Natural killer cell (primary cell): Measurements from ENCODE around the gene NSD2. TPM values are rescaled to one million over a fixed set of nuclear protein-coding genes. Genes with fewer than 3 reads are reported as not detected.

Experiments used
- ATAC-seq, 3 donors: fragments of 150-1000 bp in 2 of 3; fragments of 200-7000 bp in 1 of 3; cut with Tn5 transposase; 1 replicate in 1 of 3; 2 replicates in 2 of 3; pipeline ENCODE4 v1.10.0; 2021; ENCODE audit warnings: mild to moderate bottlenecking in 2 of 3, moderate library complexity in 2 of 3
- DNase-seq, 2 donors: peaks; one replicate each; pipeline versions ENCODE4 v3.0.0 to v3.0.0-alpha.2; 2013 to 2021; ENCODE audit warnings: mixed read lengths in 1 of 2
- H3K27ac ChIP-seq: one replicate; pipeline ENCODE4 v1.5.1; 2013; ENCODE audit warnings: mild to moderate bottlenecking, low read length
- H3K27me3 ChIP-seq: one replicate; pipeline ENCODE4 v1.6.1; 2013; ENCODE audit warnings: low read length; ENCODE audit not compliant: control insufficient read depth, insufficient read depth
- H3K36me3 ChIP-seq: one replicate; pipeline ENCODE4 v1.6.1; 2013; ENCODE audit warnings: low read length; ENCODE audit not compliant: control insufficient read depth, insufficient read depth
- H3K4me1 ChIP-seq: one replicate; pipeline ENCODE4 v1.6.1; 2013; ENCODE audit warnings: low read length; ENCODE audit not compliant: control insufficient read depth, insufficient read depth
- H3K4me3 ChIP-seq: one replicate; pipeline ENCODE4 v1.5.1; 2013; ENCODE audit warnings: low read length
- H3K9me3 ChIP-seq: one replicate; pipeline ENCODE4 v1.6.1; 2013; ENCODE audit warnings: low read length; ENCODE audit not compliant: control insufficient read depth, insufficient read depth
- H3K27ac Mint-ChIP-seq, 2 donors: one replicate each; pipeline ENCODE4 v1.8.0; 2022; ENCODE audit warnings: mild to moderate bottlenecking in 2 of 2, mixed read lengths in 2 of 2, moderate library complexity in 1 of 2
- H3K27me3 Mint-ChIP-seq, 2 donors: one replicate each; pipeline ENCODE4 v1.8.0; 2022; ENCODE audit warnings: low read depth in 2 of 2, mixed read lengths in 2 of 2
- H3K36me3 Mint-ChIP-seq: one replicate; pipeline ENCODE4 v1.8.0; 2022; ENCODE audit warnings: mixed read lengths
- H3K4me1 Mint-ChIP-seq, 2 donors: one replicate each; pipeline ENCODE4 v1.8.0; 2022; ENCODE audit warnings: mixed read lengths in 2 of 2
- H3K4me3 Mint-ChIP-seq: one replicate; pipeline ENCODE4 v1.8.0; 2022; ENCODE audit warnings: mild to moderate bottlenecking, moderate library complexity, mixed read lengths
- H3K9me3 Mint-ChIP-seq, 2 donors: one replicate each; pipeline ENCODE4 v1.8.0; 2022; ENCODE audit warnings: mixed read lengths in 2 of 2
- WGBS: methylation state at CpG from one replicate; pipeline ENCODE4 v1.1.7; 2013; ENCODE audit warnings: missing lambda C conversion rate; ENCODE audit not compliant: insufficient coverage; 5-methylcytosine and 5-hydroxymethylcytosine counted together
- intact Hi-C: fragments of 100-400 bp; cut with micrococcal nuclease; formaldehyde crosslinking; loops from one replicate; pipeline ENCODE4 v1.14.2; 2022
- total RNA-seq, 4 donors: library from RNA; stranded (reverse); fragments of 120-200 nt in 1 of 4; gene quantifications; one replicate each; pipeline versions ENCODE4 v1.2.3 to v1.2.4, GENCODE V29; 2013 to 2022
- TF ChIP-seq, protein P1 (sequence below): fragments of 200-600 bp; IDR thresholded peaks from one replicate; pipeline ENCODE4 v1.8.0; 2022; ENCODE audit warnings: antibody characterized with exemption

Gene NSD2
- total RNA-seq, 3 donors from 2014 or later (not counting 1 experiment from before 2014, with no cell fraction given) = 36.4 to 51.0 (median 48.3) TPM

DNA sequence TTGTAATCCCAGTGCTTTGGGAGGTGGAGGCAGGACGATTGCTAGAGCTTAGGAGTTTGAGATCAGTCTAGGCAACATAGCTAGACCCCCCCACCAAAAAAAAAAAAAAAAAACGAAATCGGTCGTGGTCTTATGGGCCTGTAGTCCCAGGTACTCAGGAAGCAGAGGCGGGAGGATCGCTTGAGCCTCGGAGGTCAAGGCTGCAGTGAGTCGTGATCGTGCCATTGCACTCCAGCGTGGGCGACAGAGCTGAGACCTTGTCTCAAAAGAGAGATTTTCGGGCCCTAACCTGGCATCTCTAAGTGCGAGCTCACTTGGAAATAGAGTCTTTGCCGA lies 8.3 kb upstream of the NSD2 start:
- H3K4me3 ChIP-seq = no peak overlapping the region

DNA sequence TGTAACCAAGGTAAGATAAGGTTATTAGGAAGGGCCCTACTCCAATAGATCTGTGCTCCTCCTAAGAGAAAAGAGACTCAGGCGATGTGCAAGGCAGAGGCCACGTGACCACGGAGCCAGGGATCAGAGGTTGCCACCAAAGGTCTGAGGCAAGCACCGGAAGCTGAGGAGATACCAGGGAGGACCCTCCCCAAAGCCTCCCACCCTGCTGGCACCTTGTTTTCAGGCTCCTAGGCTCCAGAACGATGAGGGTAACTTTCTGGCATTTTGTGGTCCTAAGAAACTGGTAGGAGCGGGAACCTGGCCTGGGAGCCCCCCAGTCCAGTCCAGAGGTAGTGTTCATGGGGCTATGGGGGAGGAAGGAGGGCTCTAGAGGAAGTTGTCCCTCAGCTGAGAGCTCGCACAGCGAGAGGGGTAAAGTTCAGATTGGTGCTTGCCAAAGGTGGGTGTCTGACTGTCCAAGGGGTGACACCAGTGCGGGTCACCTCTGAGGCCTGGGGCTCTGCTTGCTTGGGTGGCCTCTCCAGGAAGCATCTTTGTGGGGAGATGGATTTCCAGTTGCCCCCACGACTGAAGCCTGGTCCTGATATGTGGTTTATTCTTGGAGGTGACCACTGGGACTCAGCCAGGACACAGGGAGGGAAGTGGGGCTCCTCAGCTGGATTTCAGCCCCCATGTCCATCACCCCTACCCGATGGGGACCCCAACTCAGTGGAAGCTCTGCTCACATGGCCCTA lies 7.7 kb upstream of the NSD2 start:
- H3K4me3 Mint-ChIP-seq = no peak overlapping the region
- Histone ChIP-seq H3K4me1 (peaks cover 21% of the 10 kb centered on the region), H3K9me3 (no peaks in the 10 kb centered on the region), H3K4me3 (no peak overlapping the region), H3K27me3 (no peaks in the 10 kb centered on the region), H3K36me3 (no peaks in the 10 kb centered on the region), H3K27ac (no peak overlapping the region)
- TF ChIP-seq, protein P1, sequence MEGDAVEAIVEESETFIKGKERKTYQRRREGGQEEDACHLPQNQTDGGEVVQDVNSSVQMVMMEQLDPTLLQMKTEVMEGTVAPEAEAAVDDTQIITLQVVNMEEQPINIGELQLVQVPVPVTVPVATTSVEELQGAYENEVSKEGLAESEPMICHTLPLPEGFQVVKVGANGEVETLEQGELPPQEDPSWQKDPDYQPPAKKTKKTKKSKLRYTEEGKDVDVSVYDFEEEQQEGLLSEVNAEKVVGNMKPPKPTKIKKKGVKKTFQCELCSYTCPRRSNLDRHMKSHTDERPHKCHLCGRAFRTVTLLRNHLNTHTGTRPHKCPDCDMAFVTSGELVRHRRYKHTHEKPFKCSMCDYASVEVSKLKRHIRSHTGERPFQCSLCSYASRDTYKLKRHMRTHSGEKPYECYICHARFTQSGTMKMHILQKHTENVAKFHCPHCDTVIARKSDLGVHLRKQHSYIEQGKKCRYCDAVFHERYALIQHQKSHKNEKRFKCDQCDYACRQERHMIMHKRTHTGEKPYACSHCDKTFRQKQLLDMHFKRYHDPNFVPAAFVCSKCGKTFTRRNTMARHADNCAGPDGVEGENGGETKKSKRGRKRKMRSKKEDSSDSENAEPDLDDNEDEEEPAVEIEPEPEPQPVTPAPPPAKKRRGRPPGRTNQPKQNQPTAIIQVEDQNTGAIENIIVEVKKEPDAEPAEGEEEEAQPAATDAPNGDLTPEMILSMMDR = no peak
- no peaks in the 10 kb centered on the region for H3K36me3 Mint-ChIP-seq
- ATAC-seq (no peak), DNase-seq (no peak)
- H3K9me3 Mint-ChIP-seq = no peaks in the 10 kb centered on the region
- no peaks in the 10 kb centered on the region for H3K27me3 Mint-ChIP-seq
- intact Hi-C loops = no loop called here
- H3K27ac Mint-ChIP-seq = peak overlapping the region; percentile 33 to 34
- H3K4me1 Mint-ChIP-seq = peaks cover 15% of the 10 kb centered on the region in 2 donors
- WGBS = 88% methylated on average over 11 of the region's 11 CpGs

More for the DNA sequence above, 8.3 kb upstream of the NSD2 start:
- 49% methylated on average over 13 of the region's 14 CpGs for WGBS
- Histone ChIP-seq H3K27ac (no peak overlapping the region), H3K36me3 (no peaks in the 10 kb centered on the region), H3K9me3 (no peaks in the 10 kb centered on the region), H3K27me3 (no peaks in the 10 kb centered on the region), H3K4me1 (peaks cover 21% of the 10 kb centered on the region)
- Mint-ChIP-seq H3K27me3 (no peaks in the 10 kb centered on the region), H3K27ac (peak overlapping the region; percentile 33 to 34), H3K4me1 (peaks cover 15% of the 10 kb centered on the region in 2 donors), H3K36me3 (no peaks in the 10 kb centered on the region), H3K4me3 (peak overlapping the region; percentile 53), H3K9me3 (no peaks in the 10 kb centered on the region)
- TF ChIP-seq, protein P1 = no peak
- ATAC-seq (no peak), DNase-seq (no peak)
- intact Hi-C loops = no loop called here

DNA sequence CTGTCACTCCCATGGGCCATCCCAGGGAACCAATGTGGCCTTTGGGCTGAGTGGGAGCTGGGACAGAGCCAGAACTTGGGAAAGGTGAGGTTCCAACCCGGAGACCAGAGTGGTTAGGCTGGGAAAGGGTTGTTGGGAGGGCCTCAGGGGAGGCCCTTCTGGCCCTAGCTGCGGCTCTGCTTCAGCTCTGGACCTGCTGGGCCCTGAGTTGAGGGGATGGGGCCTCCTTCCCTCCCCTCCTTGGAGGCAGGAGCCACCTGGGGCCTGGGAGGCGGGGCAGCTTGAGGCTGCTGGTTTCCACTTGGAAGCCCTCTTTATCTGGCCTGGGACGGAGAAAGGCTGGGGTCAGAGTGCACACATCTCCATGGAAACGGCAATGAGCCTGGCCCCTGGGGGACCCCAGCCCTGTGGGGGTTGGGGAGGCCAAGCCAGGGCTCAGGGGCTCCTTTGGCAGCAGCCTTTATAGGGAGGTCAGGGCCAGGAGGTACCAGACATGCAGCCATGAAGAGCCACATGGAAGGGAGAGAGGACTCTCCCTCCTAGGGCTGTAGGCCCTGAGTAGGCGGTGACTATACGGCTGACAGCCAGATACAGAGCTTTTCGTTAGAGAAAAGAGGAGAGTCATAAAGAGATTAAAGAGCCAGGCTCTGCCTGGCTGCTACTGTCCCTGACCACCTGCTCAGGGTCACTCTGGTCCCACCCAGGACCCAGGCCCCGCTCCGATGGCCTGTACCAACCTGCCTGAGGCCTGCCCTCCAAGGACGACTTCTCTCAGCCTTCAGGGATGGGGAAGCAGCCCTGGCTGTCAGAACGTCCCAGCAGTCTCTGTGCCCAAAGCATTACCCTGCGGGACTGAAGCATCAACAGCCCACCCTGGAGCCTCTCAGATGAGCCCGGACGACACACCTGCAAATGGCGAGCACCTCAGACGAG lies 6.9 kb upstream of the NSD2 start:
- peaks cover 15% of the 10 kb centered on the region in 2 donors for H3K4me1 Mint-ChIP-seq
- H3K4me1 ChIP-seq = peaks cover 23% of the 10 kb centered on the region
- DNase-seq = no peak
- H3K9me3 ChIP-seq = no peaks in the 10 kb centered on the region
- H3K4me3 Mint-ChIP-seq = no peak overlapping the region
- H3K27me3 ChIP-seq = no peaks in the 10 kb centered on the region
- no peaks in the 10 kb centered on the region for H3K27me3 Mint-ChIP-seq
- H3K36me3 ChIP-seq = no peaks in the 10 kb centered on the region
- no peak overlapping the region for H3K27ac ChIP-seq
- WGBS = 95% methylated on average over 17 of the region's 17 CpGs
- no peak overlapping the region for H3K27ac Mint-ChIP-seq
- H3K9me3 Mint-ChIP-seq = no peaks in the 10 kb centered on the region
- TF ChIP-seq, protein P1 = no peak
- H3K36me3 Mint-ChIP-seq = no peaks in the 10 kb centered on the region
- no peak overlapping the region for H3K4me3 ChIP-seq
- intact Hi-C loops = no loop called here
- no peak for ATAC-seq
